Measurements from ENCODE around the gene LDLR.
"Not testable (repeated sequence)": the region's sequence is repeated elsewhere in the genome, so short reads cannot be mapped to it uniquely, and the experiment has no call there.

LDLR gene

GRCh38 chr19:11069561-11069960 is 19.7 kb upstream of the LDLR start:
- Histone ChIP-seq H3K4me3 (no peak overlapping the region), H4K20me1 (no peaks in the 10 kb centered on the region), H3K4me2 (peak overlapping the region; percentile 22), H3K9me3 (no peaks in the 10 kb centered on the region; the same call in 1 of the 2 replicates), H3K27ac (peak overlapping the region; percentile 55; the same call in 1 of the 2 replicates), H3K9ac (no peak overlapping the region), H3K4me1 (peaks cover 45% of the 10 kb centered on the region), H3K36me3 (peaks cover 33% of the 10 kb centered on the region), H3K27me3 (no peaks in the 10 kb centered on the region)
- no peak for TF ChIP-seq Cebpa-rat (IDR thresholded peaks at IDR 0.05)

- TF ChIP-seq Cebpa-rat (IDR thresholded peaks at IDR 0.05): no peak
- Histone ChIP-seq H3K4me1 (peaks cover 51% of the 10 kb centered on the region), H3K27me3 (no peaks in the 10 kb centered on the region), H3K4me3 (no peak overlapping the region), H4K20me1 (no peaks in the 10 kb centered on the region), H3K4me2 (peak overlapping the region; percentile 22), H3K36me3 (peaks cover 28% of the 10 kb centered on the region), H3K9me3 (no peaks in the 10 kb centered on the region; the same call in 1 of the 2 replicates), H3K9ac (no peak overlapping the region), H3K27ac (peak overlapping the region; percentile 55; the same call in 1 of the 2 replicates)
These were observed 19.1 kb upstream of the LDLR start for GRCh38 chr19:11070123-11070522.

GRCh38 chr19:11073568-11073967 is 15.7 kb upstream of the LDLR start:
- Histone ChIP-seq H3K27ac (peak overlapping the region; percentile 93), H3K9ac (peak overlapping the region; percentile 74), H3K4me3 (peak overlapping the region; percentile 39; the same call in 1 of the 2 replicates), H3K36me3 (peaks cover 6% of the 10 kb centered on the region; the same call in 1 of the 2 replicates), H3K4me1 (peaks cover 67% of the 10 kb centered on the region), H3K9me3 (no peaks in the 10 kb centered on the region), H3K27me3 (no peaks in the 10 kb centered on the region), H3K4me2 (peak overlapping the region; percentile 80), H4K20me1 (no peaks in the 10 kb centered on the region)
- TF ChIP-seq Cebpa-rat (IDR thresholded peaks at IDR 0.05): no peak

- not testable (repeated sequence) for H3K9ac ChIP-seq, H3K4me3 ChIP-seq, H3K9me3 ChIP-seq, H4K20me1 ChIP-seq, H3K27me3 ChIP-seq
- 0 out of 2 replicates have a peak overlapping the region, but pooled peaks have one; percentile 1 for H3K4me2 ChIP-seq
- H3K27ac ChIP-seq: peak overlapping the region; percentile 93; the same call in 1 of the 2 replicates
- H3K4me1 ChIP-seq: peaks cover 58% of the 10 kb centered on the region
- H3K36me3 ChIP-seq: peaks cover 27% of the 10 kb centered on the region
These were observed 12.5 kb upstream of the LDLR start for GRCh38 chr19:11076792-11077191.

GRCh38 chr19:11078893-11079292 is 10.4 kb upstream of the LDLR start:
- H3K4me1 ChIP-seq: peaks cover 49% of the 10 kb centered on the region
- H3K4me3 ChIP-seq: no peak overlapping the region
- H3K4me2 ChIP-seq: no peak overlapping the region
- peaks cover 27% of the 10 kb centered on the region for H3K36me3 ChIP-seq
- no peak overlapping the region for H3K27ac ChIP-seq
- H4K20me1 ChIP-seq: no peaks in the 10 kb centered on the region
- no peak overlapping the region for H3K9ac ChIP-seq
- H3K27me3 ChIP-seq: no peaks in the 10 kb centered on the region
- TF ChIP-seq Cebpa-rat (IDR thresholded peaks at IDR 0.05): no peak
- no peaks in the 10 kb centered on the region for H3K9me3 ChIP-seq

GRCh38 chr19:11079999-11080398 is 9.3 kb upstream of the LDLR start:
- TF ChIP-seq Cebpa-rat (IDR thresholded peaks at IDR 0.05): no peak
- Histone ChIP-seq H3K9me3 (no peaks in the 10 kb centered on the region), H3K4me2 (no peak overlapping the region), H3K9ac (no peak overlapping the region), H3K4me3 (no peak overlapping the region), H3K36me3 (peaks cover 27% of the 10 kb centered on the region), H4K20me1 (no peaks in the 10 kb centered on the region), H3K27me3 (no peaks in the 10 kb centered on the region), H3K4me1 (peaks cover 49% of the 10 kb centered on the region), H3K27ac (no peak overlapping the region)

GRCh38 chr19:11087870-11088505 is 1.3 kb upstream of the LDLR start:
- Histone ChIP-seq H3K9ac (peak overlapping the region; percentile 95), H3K27ac (peak overlapping the region; percentile 95), H4K20me1 (peaks cover 26% of the 10 kb centered on the region), H3K36me3 (peaks cover 12% of the 10 kb centered on the region; the same call in 1 of the 2 replicates), H3K27me3 (no peaks in the 10 kb centered on the region), H3K9me3 (no peaks in the 10 kb centered on the region), H3K4me1 (peaks cover 80% of the 10 kb centered on the region), H3K4me2 (peak overlapping the region; percentile 84), H3K4me3 (peak overlapping the region; percentile 87; the same call in 1 of the 2 replicates)
- no peak for TF ChIP-seq Cebpa-rat (IDR thresholded peaks at IDR 0.05)

- H4K20me1 ChIP-seq: peaks cover 33% of the 10 kb centered on the region
- peak overlapping the region; percentile 95 for H3K9ac ChIP-seq
- H3K9me3 ChIP-seq: no peaks in the 10 kb centered on the region
- H3K27me3 ChIP-seq: no peaks in the 10 kb centered on the region
- H3K4me2 ChIP-seq: peak overlapping the region; percentile 84
- TF ChIP-seq Cebpa-rat (IDR thresholded peaks at IDR 0.05): no peak
- peak overlapping the region; percentile 95 for H3K27ac ChIP-seq
- peaks cover 82% of the 10 kb centered on the region for H3K4me1 ChIP-seq
- peaks cover 19% of the 10 kb centered on the region for H3K36me3 ChIP-seq
- H3K4me3 ChIP-seq: peak overlapping the region; percentile 87
These were observed 583 bp upstream of the LDLR start for GRCh38 chr19:11088506-11089253.

- Histone ChIP-seq H4K20me1 (peaks cover 45% of the 10 kb centered on the region), H3K4me3 (peak overlapping the region; percentile 87), H3K27ac (peak overlapping the region; percentile 95), H3K4me1 (peaks cover 82% of the 10 kb centered on the region), H3K9ac (peak overlapping the region; percentile 95), H3K36me3 (peaks cover 32% of the 10 kb centered on the region), H3K4me2 (peak overlapping the region; percentile 84)
- H3K9me3 ChIP-seq, H3K27me3 ChIP-seq: not testable (repeated sequence)
These were observed 676 bp downstream of the LDLR start for GRCh38 chr19:11090014-11090263.

GRCh38 chr19:11090264-11090996 is 1.2 kb downstream of the LDLR start:
- Histone ChIP-seq H3K27ac (peak overlapping the region; percentile 95), H3K4me2 (peak overlapping the region; percentile 86), H4K20me1 (peaks cover 50% of the 10 kb centered on the region), H3K4me1 (peaks cover 82% of the 10 kb centered on the region), H3K4me3 (peak overlapping the region; percentile 87), H3K27me3 (no peaks in the 10 kb centered on the region), H3K36me3 (peaks cover 36% of the 10 kb centered on the region), H3K9me3 (no peaks in the 10 kb centered on the region), H3K9ac (peak overlapping the region; percentile 95)
- no peak for TF ChIP-seq Cebpa-rat (IDR thresholded peaks at IDR 0.05)

Data from BLaER1 (cell line).